ENCODE results near the gene ITPA. TPM values are rescaled to one million over a fixed set of nuclear protein-coding genes. Genes with fewer than 3 reads are reported as not detected.

The ITPA gene
- total and polyA plus RNA-seq, 2 of the 4 experiments (the other 2 are of a cell fraction): 32.4 to 49.0 TPM

DNA sequence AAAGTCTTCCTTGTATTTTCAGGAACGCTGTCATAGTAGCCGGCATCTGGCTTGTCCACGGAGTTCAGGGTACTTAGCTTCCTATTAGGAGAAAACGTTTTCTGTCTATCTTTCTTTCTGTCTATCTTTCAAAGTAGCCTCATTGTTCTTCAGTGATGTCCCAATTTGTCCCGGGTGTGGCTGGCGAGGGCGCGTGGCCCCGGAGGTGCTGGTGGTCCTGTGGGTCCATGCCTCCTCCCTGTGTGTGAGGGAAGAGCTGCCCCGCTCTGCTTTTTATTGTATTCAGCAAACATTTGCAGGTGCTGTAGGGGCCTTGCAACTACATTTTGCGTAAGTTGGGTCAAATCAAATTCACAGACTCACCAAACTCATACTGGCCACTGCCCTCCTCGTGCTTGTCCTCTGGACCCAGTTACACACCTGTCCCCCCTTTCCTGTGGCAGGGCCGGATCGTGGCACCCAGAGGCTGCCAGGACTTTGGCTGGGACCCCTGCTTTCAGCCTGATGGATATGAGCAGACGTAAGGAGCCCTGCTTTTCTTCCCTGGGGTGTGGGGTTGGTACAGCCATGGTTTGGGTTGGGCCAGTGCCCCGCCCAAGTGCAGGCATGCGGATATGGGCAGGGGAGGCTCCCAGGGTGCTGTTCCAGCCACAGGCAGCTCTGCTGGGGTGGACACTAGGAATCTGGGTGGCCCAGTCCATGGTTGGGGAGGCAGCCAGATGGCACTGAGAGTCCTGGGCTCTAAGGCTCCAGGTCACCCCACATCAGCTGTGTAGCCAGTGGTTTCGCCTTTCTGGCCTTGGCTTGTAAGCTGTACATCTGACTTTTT lies 12.3 kb downstream of the ITPA start (continued):
- no peak for TF ChIP-seq ELK1 (IDR thresholded peaks at IDR 0.05; ENCODE audit: borderline replicate concordance, low read depth, low read length)
- no peak for TF ChIP-seq SMC3 (IDR thresholded peaks at IDR 0.05; ENCODE audit: low read depth, low read length)

All from IMR-90 (cell line).